ENCODE measurements around the gene GOT1. TPM values are rescaled to one million over a fixed set of nuclear protein-coding genes. Genes with fewer than 3 reads are reported as not detected.

The GOT1 gene
- total RNA-seq, 1 experiment from 2014 or later, result 51.6 TPM

DNA sequence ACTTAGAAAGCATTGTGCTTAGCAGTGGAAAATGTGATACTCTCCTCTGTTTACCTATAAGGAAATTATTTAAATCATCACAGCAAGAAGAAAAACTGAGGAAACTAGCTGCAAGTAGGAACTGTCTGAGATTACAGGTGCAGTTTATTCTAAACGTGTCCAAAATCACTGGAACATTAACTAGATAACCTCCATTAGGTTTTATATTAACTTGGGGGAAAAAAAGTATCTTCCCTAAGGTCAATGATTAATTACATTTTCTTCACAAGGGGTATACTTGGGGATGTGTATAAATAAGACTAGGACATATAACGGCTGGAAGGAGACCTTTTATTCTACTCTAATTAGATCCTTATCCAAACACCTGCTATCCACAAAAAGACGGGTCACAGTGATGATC lies 3.7 kb downstream of the GOT1 start:
- ChIA-PET POLR2A (no interaction called here), CTCF (no interaction called here)
- TF ChIP-seq SIN3A (IDR thresholded peaks at IDR 0.05; ENCODE audit: borderline replicate concordance, insufficient read depth, low read depth, low read length) (no peak), POLR2AphosphoS5 (IDR thresholded peaks at IDR 0.05; ENCODE audit: low read depth, low read length) (no peak), TCF7L2 (IDR thresholded peaks at IDR 0.05; ENCODE audit: low read depth, low read length) (no peak), REST (IDR thresholded peaks at IDR 0.05; ENCODE audit: insufficient read depth in 1 of 2, low read depth in 2 of 2, low read length in 1 of 2) (no peak)
- TF ChIP-seq, protein P1, sequence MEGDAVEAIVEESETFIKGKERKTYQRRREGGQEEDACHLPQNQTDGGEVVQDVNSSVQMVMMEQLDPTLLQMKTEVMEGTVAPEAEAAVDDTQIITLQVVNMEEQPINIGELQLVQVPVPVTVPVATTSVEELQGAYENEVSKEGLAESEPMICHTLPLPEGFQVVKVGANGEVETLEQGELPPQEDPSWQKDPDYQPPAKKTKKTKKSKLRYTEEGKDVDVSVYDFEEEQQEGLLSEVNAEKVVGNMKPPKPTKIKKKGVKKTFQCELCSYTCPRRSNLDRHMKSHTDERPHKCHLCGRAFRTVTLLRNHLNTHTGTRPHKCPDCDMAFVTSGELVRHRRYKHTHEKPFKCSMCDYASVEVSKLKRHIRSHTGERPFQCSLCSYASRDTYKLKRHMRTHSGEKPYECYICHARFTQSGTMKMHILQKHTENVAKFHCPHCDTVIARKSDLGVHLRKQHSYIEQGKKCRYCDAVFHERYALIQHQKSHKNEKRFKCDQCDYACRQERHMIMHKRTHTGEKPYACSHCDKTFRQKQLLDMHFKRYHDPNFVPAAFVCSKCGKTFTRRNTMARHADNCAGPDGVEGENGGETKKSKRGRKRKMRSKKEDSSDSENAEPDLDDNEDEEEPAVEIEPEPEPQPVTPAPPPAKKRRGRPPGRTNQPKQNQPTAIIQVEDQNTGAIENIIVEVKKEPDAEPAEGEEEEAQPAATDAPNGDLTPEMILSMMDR (IDR thresholded peaks at IDR 0.05), result no peak
- Histone ChIP-seq H3K36me3 (ENCODE audit: control insufficient read depth, insufficient read depth, low read length) (peaks cover 18% of the 10 kb centered on the region; the same call in 1 of the 2 replicates), H3K9me3 (ENCODE audit: control insufficient read depth, insufficient read depth, low read depth, low read length) (no peaks in the 10 kb centered on the region), H3K27ac (ENCODE audit: low read length) (no peak overlapping the region), H3K27me3 (ENCODE audit: control insufficient read depth, insufficient read depth, low read length) (no peaks in the 10 kb centered on the region), H3K4me1 (ENCODE audit: control insufficient read depth, insufficient read depth, low read length) (peaks cover 6% of the 10 kb centered on the region), H3K4me3 (ENCODE audit: low read depth in 2 of 2, low read length in 2 of 2) (no peak overlapping the region)
- in situ Hi-C loops (cut with HindIII; ENCODE audit: low pct_unique_long_range_greater_than_20kb, low sequenced_read_pairs), result no loop called here
- DNase-seq (ENCODE audit: low read depth, low spot score) (no peak), ATAC-seq (no peak)
- BruUV-seq (replicated peaks), result no TSS peak
- intact Hi-C loops (cut with micrococcal nuclease; ENCODE audit: unreplicated experiment), result no loop called here

DNA sequence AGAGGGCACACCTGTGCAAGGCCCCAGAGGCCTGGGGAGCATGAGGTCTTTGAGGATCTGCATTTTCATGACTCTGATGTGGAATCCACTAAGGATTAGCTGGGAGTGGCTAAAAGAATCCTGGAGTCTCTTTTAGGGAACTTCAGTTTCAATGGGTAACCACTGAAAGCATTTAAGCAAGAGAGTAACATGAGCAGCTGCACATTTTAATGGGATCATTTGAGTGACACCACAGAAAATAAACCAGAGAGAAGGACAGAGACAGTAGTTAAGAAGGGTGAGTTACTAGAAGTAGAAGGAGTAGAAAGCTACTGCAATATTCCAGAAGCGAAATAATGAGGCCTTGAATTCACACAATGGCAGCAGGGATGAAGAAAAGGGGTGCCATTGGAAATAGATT lies 5.2 kb downstream of the GOT1 start:
- ChIA-PET POLR2A (interaction anchor here (0.7 kb wide), 1 partner anchor 1785 kb away, joined by 3 read pairs; no protein-coding TSS in a partner anchor), CTCF (no interaction called here)
- in situ Hi-C loops (cut with HindIII; ENCODE audit: low pct_unique_long_range_greater_than_20kb, low sequenced_read_pairs) (no loop called here), intact Hi-C loops (cut with micrococcal nuclease; ENCODE audit: unreplicated experiment) (no loop called here)
- no peak for TF ChIP-seq SIN3A (IDR thresholded peaks at IDR 0.05; ENCODE audit: borderline replicate concordance, insufficient read depth, low read depth, low read length)
- TF ChIP-seq TCF7L2 (IDR thresholded peaks at IDR 0.05; ENCODE audit: low read depth, low read length), result no peak
- TF ChIP-seq, protein P1 (IDR thresholded peaks at IDR 0.05), result no peak
- no peak for TF ChIP-seq REST (IDR thresholded peaks at IDR 0.05; ENCODE audit: insufficient read depth in 1 of 2, low read depth in 2 of 2, low read length in 1 of 2)
- no peak for TF ChIP-seq POLR2AphosphoS5 (IDR thresholded peaks at IDR 0.05; ENCODE audit: low read depth, low read length)
- Histone ChIP-seq H3K27ac (ENCODE audit: low read length) (no peak overlapping the region), H3K27me3 (ENCODE audit: control insufficient read depth, insufficient read depth, low read length) (no peaks in the 10 kb centered on the region), H3K4me1 (ENCODE audit: control insufficient read depth, insufficient read depth, low read length) (peaks cover 4% of the 10 kb centered on the region; the same call in 1 of the 2 replicates), H3K9me3 (ENCODE audit: control insufficient read depth, insufficient read depth, low read depth, low read length) (no peaks in the 10 kb centered on the region), H3K36me3 (ENCODE audit: control insufficient read depth, insufficient read depth, low read length) (peaks cover 14% of the 10 kb centered on the region; the same call in 1 of the 2 replicates), H3K4me3 (ENCODE audit: low read depth in 2 of 2, low read length in 2 of 2) (no peak overlapping the region)
- BruUV-seq (replicated peaks), result no TSS peak
- ATAC-seq (no peak), DNase-seq (ENCODE audit: low read depth, low spot score) (no peak)
